ENCODE results near the gene GLT8D1. TPM values are rescaled to one million over a fixed set of nuclear protein-coding genes. Genes with fewer than 3 reads are reported as not detected.

Gene GLT8D1
- total and polyA plus RNA-seq, 4 donors: 33.3 to 77.9 (median 56.7) TPM

DNA sequence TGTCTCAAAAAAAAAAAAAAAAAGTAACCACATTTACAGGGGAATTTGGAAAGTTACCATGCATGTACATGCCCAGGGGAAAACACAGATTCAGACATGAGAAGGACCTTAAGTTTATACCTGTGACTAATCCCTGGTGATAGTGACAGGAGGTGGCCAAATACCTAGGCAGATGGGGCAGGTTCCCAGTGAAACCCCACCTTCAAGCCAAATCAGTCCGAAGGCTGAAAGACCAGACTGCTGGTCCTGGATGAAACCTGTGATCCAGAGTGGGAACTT is 16.1 kb upstream of the GLT8D1 start (continued):
- TF ChIP-seq, protein P1, sequence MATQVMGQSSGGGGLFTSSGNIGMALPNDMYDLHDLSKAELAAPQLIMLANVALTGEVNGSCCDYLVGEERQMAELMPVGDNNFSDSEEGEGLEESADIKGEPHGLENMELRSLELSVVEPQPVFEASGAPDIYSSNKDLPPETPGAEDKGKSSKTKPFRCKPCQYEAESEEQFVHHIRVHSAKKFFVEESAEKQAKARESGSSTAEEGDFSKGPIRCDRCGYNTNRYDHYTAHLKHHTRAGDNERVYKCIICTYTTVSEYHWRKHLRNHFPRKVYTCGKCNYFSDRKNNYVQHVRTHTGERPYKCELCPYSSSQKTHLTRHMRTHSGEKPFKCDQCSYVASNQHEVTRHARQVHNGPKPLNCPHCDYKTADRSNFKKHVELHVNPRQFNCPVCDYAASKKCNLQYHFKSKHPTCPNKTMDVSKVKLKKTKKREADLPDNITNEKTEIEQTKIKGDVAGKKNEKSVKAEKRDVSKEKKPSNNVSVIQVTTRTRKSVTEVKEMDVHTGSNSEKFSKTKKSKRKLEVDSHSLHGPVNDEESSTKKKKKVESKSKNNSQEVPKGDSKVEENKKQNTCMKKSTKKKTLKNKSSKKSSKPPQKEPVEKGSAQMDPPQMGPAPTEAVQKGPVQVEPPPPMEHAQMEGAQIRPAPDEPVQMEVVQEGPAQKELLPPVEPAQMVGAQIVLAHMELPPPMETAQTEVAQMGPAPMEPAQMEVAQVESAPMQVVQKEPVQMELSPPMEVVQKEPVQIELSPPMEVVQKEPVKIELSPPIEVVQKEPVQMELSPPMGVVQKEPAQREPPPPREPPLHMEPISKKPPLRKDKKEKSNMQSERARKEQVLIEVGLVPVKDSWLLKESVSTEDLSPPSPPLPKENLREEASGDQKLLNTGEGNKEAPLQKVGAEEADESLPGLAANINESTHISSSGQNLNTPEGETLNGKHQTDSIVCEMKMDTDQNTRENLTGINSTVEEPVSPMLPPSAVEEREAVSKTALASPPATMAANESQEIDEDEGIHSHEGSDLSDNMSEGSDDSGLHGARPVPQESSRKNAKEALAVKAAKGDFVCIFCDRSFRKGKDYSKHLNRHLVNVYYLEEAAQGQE (IDR thresholded peaks at IDR 0.05): no peak
- no peak for TF ChIP-seq NR2F2 (IDR thresholded peaks at IDR 0.05)

DNA sequence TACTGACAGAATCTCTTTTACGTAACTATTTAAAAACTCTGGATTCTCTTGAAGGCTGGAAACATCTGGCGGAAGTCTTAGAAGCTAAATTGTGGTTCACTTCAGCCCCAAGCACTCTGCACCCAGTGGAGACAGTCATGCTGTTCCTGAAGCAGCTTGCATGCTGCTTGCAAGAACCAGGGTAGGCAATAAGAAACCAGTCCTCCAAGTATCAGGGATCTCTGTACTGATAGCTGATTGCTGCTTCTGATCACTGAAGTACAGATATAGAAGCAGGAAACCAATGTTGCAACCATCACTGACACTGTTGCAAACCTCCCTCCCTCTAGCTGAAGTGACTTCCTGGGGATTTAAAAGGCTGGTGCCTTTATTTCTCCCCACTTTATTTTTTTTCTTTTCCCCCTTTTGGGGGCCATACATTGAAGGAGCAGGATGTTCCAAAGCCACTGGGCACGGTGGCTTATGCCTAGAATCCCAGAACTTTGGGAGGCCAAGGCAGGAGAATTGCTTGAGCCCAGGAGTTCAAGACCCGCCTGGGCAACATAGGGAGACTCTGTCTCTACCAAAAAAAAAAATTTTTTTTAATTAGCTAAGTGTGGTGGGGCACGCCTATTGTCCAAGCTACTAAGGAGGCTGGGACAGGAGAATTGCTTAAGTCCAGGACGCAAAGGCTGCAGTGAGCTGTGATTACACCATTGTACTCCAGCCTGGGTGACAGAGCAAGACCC is 15.6 kb upstream of the GLT8D1 start:
- Histone ChIP-seq H3K4me3 (ENCODE audit: low read depth in 1 of 3, low read length in 3 of 3) (no peak overlapping the region), H3K9ac (ENCODE audit: low read depth in 1 of 2, low read length in 2 of 2) (no peak overlapping the region), H3K36me3 (ENCODE audit: control insufficient read depth in 4 of 4, insufficient read depth in 3 of 4, low read depth in 1 of 4, low read length in 3 of 4) (peaks cover 0 to 5% (median 3%) of the 10 kb centered on the region in 4 donors), H3K27me3 (ENCODE audit: control insufficient read depth in 4 of 4, insufficient read depth in 4 of 4, low read length in 3 of 4) (no peaks in the 10 kb centered on the region), H3K27ac (ENCODE audit: low read depth in 1 of 2, low read length in 2 of 2) (no peak overlapping the region), H3K9me3 (ENCODE audit: control insufficient read depth in 4 of 4, low read length in 3 of 4) (no peaks in the 10 kb centered on the region), H3K4me1 (ENCODE audit: control insufficient read depth in 4 of 4, insufficient read depth in 4 of 4, low read length in 3 of 4) (peaks cover 0 to 9% (median 0%) of the 10 kb centered on the region in 4 donors)
- DNase-seq (ENCODE audit: low spot score): no peak
- TF ChIP-seq RXRA (IDR thresholded peaks at IDR 0.05): no peak
- TF ChIP-seq, protein P2, sequence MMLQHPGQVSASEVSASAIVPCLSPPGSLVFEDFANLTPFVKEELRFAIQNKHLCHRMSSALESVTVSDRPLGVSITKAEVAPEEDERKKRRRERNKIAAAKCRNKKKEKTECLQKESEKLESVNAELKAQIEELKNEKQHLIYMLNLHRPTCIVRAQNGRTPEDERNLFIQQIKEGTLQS (IDR thresholded peaks at IDR 0.05): no peak
- no peak for TF ChIP-seq YY1 (IDR thresholded peaks at IDR 0.05)
- TF ChIP-seq, protein P3, sequence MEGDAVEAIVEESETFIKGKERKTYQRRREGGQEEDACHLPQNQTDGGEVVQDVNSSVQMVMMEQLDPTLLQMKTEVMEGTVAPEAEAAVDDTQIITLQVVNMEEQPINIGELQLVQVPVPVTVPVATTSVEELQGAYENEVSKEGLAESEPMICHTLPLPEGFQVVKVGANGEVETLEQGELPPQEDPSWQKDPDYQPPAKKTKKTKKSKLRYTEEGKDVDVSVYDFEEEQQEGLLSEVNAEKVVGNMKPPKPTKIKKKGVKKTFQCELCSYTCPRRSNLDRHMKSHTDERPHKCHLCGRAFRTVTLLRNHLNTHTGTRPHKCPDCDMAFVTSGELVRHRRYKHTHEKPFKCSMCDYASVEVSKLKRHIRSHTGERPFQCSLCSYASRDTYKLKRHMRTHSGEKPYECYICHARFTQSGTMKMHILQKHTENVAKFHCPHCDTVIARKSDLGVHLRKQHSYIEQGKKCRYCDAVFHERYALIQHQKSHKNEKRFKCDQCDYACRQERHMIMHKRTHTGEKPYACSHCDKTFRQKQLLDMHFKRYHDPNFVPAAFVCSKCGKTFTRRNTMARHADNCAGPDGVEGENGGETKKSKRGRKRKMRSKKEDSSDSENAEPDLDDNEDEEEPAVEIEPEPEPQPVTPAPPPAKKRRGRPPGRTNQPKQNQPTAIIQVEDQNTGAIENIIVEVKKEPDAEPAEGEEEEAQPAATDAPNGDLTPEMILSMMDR (IDR thresholded peaks at IDR 0.05; ENCODE audit: low read depth, low read length, missing input control): no peak
- TF ChIP-seq EGR1 (IDR thresholded peaks at IDR 0.05; ENCODE audit: low read depth in 2 of 2): no peak
- TF ChIP-seq, protein P1 (IDR thresholded peaks at IDR 0.05): no peak
- no peak for TF ChIP-seq NR2F2 (IDR thresholded peaks at IDR 0.05)
- no peak for TF ChIP-seq HNF4G (IDR thresholded peaks at IDR 0.05)
- TF ChIP-seq GABPA (IDR thresholded peaks at IDR 0.05 in 1 of 2, conservative IDR thresholded peaks at IDR 0.05 in 1 of 2): no peak
- no peak for TF ChIP-seq FOXA2 (IDR thresholded peaks at IDR 0.05)
- no peak for TF ChIP-seq JUND (IDR thresholded peaks at IDR 0.05)
- TF ChIP-seq HNF4A (conservative IDR thresholded peaks at IDR 0.05): no peak
- no peak for TF ChIP-seq SP1 (IDR thresholded peaks at IDR 0.05)
- TF ChIP-seq, protein P4, sequence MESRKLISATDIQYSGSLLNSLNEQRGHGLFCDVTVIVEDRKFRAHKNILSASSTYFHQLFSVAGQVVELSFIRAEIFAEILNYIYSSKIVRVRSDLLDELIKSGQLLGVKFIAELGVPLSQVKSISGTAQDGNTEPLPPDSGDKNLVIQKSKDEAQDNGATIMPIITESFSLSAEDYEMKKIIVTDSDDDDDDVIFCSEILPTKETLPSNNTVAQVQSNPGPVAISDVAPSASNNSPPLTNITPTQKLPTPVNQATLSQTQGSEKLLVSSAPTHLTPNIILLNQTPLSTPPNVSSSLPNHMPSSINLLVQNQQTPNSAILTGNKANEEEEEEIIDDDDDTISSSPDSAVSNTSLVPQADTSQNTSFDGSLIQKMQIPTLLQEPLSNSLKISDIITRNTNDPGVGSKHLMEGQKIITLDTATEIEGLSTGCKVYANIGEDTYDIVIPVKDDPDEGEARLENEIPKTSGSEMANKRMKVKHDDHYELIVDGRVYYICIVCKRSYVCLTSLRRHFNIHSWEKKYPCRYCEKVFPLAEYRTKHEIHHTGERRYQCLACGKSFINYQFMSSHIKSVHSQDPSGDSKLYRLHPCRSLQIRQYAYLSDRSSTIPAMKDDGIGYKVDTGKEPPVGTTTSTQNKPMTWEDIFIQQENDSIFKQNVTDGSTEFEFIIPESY (IDR thresholded peaks at IDR 0.05): no peak
- TF ChIP-seq, protein P5, sequence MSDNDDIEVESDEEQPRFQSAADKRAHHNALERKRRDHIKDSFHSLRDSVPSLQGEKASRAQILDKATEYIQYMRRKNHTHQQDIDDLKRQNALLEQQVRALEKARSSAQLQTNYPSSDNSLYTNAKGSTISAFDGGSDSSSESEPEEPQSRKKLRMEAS (IDR thresholded peaks at IDR 0.05): no peak
- TF ChIP-seq TAF1 (conservative IDR thresholded peaks at IDR 0.05): no peak
- TF ChIP-seq FOXA1 (IDR thresholded peaks at IDR 0.05): no peak
- no peak for TF ChIP-seq RAD21 (IDR thresholded peaks at IDR 0.05)
- WGBS: 90% methylated on average over 6 of the region's 6 CpGs

Measured in liver (tissue), 9 donors.